NB4 (cell line): Measurements from ENCODE around the gene KRT77.

Source experiments
- DNase-seq: peaks from one replicate; pipeline ENCODE4 v3.0.0; 2010; ENCODE audit warnings: low read depth
- H3K4me3 ChIP-seq: one replicate; pipeline ENCODE4 v1.5.1; 2011; ENCODE audit warnings: mild to moderate bottlenecking, low read depth, low read length, moderate library complexity
- MYC ChIP-seq: IDR thresholded peaks from 2 replicates; pipeline ENCODE4 v1.6.1; 2011; ENCODE audit warnings: low read depth, low read length
- POLR2A ChIP-seq: IDR thresholded peaks from 2 replicates; pipeline ENCODE4 v1.6.1; 2011; ENCODE audit warnings: mild to moderate bottlenecking; ENCODE audit not compliant: insufficient read length; ENCODE audit errors: extremely low read depth
- TF ChIP-seq, protein P1 (sequence below): IDR thresholded peaks from 2 replicates; pipeline ENCODE4 v1.6.1; 2011; ENCODE audit warnings: low read depth, low read length
- TF ChIP-seq, protein P2 (sequence below): IDR thresholded peaks from one replicate; pipeline ENCODE4 v1.5.1; 2012; ENCODE audit warnings: low read depth, low read length

The KRT77 gene

GRCh38 chr12:52685406-52685890, 17.9 kb downstream of the KRT77 start:
- no peak overlapping the region for H3K4me3 ChIP-seq
- no peak for TF ChIP-seq MYC
- TF ChIP-seq, protein P1, sequence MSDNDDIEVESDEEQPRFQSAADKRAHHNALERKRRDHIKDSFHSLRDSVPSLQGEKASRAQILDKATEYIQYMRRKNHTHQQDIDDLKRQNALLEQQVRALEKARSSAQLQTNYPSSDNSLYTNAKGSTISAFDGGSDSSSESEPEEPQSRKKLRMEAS, result no peak
- TF ChIP-seq, protein P2, sequence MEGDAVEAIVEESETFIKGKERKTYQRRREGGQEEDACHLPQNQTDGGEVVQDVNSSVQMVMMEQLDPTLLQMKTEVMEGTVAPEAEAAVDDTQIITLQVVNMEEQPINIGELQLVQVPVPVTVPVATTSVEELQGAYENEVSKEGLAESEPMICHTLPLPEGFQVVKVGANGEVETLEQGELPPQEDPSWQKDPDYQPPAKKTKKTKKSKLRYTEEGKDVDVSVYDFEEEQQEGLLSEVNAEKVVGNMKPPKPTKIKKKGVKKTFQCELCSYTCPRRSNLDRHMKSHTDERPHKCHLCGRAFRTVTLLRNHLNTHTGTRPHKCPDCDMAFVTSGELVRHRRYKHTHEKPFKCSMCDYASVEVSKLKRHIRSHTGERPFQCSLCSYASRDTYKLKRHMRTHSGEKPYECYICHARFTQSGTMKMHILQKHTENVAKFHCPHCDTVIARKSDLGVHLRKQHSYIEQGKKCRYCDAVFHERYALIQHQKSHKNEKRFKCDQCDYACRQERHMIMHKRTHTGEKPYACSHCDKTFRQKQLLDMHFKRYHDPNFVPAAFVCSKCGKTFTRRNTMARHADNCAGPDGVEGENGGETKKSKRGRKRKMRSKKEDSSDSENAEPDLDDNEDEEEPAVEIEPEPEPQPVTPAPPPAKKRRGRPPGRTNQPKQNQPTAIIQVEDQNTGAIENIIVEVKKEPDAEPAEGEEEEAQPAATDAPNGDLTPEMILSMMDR, result no peak
- no peak for TF ChIP-seq POLR2A
- no peak for DNase-seq

DNA sequence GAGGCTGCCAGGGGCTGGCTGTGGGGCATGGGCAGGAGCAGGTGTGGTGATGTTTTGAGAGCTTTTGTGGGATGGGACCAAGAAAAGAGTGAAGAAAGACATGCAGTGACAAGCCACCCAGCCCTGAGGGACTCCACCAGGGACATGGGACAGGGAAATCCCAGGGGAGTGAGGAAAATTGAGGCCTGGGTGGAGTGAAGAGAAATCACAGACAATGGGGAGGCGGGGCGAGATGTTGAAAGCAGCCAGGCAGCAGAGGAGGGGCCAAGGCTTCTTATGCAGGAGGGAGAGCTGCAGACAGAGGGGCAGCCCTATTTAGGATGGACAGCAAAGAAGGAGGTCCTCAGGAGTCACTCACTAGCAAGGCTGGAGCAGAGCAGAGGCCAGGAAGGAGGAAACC, 18.9 kb downstream of the KRT77 start:
- TF ChIP-seq, protein P2, result no peak
- TF ChIP-seq POLR2A, result no peak
- TF ChIP-seq, protein P1, result no peak
- TF ChIP-seq MYC, result no peak
- no peak overlapping the region for H3K4me3 ChIP-seq
- no peak for DNase-seq

DNA sequence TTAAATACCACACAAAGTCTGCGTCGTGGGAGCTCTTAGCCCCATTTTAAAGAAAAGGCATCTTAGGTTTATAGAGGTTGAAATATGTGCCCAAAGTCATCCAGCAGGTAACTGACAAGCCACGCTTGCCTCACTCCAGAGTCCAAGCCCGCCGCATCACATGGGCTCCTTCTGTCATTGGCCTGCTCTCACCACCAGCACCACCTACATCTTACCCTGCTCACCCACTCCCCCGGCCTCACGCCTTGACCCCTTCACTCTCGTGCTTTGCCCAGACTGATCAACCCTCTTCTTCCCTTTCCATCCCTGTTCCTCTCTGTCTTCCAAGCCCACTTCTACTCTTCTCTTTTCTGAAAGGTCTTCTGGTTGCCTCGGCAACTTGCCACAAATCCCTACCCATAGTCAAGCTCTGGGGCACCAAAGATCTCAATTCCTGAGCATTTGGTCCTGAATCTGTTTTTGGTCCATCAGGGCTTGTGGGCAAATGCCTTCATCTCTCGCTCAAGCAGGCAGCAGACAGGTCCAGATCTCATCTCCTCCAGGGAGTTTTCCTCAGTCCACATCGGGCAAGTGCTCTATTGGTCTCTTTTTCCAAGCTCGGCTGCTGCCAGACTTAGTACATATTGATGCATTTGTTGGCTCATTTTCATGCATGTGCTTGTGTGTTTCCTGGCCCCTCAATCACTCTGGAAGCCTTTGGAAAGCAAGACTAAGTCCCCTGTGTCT, 19.6 kb downstream of the KRT77 start:
- no peak overlapping the region for H3K4me3 ChIP-seq
- no peak for DNase-seq
- TF ChIP-seq MYC (no peak), POLR2A (no peak)
- TF ChIP-seq, protein P2, result no peak
- TF ChIP-seq, protein P1, result no peak

GRCh38 chr12:52682938-52683574, 20.3 kb downstream of the KRT77 start:
- TF ChIP-seq, protein P1, result no peak
- TF ChIP-seq MYC, result no peak
- TF ChIP-seq, protein P2, result no peak
- no peak for TF ChIP-seq POLR2A
- no peak overlapping the region for H3K4me3 ChIP-seq
- no peak for DNase-seq

- no peak overlapping the region for H3K4me3 ChIP-seq
- TF ChIP-seq POLR2A (no peak), MYC (no peak)
- TF ChIP-seq, protein P1, result no peak
- TF ChIP-seq, protein P2, result no peak
- DNase-seq, result no peak
Measured at GRCh38 chr12:52682381-52682660, 21.0 kb downstream of the KRT77 start.
